ENCODE measurements around the gene CHMP2A. TPM values are rescaled to one million over a fixed set of nuclear protein-coding genes. Genes with fewer than 3 reads are reported as not detected.

Gene CHMP2A
- total and polyA plus RNA-seq, 9 donors: 54.2 to 143 (median 98.3) TPM

DNA sequence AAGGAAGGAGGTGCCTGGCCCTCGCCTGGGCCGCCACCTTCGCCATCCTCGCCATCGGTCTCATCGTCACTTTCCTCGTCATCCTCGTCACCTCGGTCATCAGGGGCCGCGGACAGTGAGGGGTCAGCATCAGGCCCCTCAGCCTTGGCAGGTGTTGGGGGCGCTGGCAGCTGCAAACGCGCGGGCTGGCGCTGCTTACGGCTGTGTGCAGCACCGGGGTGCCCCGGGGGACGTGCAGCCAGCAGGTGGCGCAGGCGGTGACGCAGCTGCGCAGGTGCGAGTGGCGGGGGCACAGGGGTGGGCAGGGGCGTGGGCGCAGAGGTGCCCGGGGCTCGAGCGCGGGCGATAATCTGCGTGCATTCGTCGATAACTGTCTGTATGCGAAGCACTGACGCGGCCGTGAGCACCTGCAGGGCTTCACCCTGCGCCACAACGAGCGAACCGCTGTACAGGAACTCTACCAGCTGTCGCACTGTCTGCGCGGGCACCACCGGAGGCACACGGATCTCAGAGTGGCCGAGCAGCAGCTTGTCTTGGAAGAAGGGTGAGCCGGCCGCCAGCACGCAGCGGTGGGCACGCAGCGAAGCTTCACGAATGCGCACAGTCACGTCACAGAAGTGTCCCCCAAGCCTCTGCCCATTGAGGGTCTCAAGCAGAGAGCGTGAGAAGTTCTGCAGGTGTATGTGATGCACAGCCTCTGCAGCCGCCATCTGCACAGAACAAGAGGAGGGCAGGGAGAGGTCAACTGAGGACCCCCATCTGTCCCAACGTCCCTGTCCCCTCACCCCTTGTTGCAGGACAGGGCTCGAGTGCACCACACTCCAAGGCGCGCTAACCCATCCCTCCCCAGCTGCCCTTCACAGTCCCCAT is 37.7 kb downstream of the CHMP2A start:
- Histone ChIP-seq H3K4me1 (ENCODE audit: insufficient read depth) (peaks cover 10% of the 10 kb centered on the region), H3K4me3 (no peak overlapping the region), H3K27ac (no peak overlapping the region), H3K9me3 (no peaks in the 10 kb centered on the region), H3K36me3 (no peaks in the 10 kb centered on the region), H3K27me3 (no peaks in the 10 kb centered on the region)
- peak in 1 of 5 donors; percentile 41 for DNase-seq
- TF ChIP-seq EP300 (IDR thresholded peaks at IDR 0.05) (no peak), POLR2A (IDR thresholded peaks at IDR 0.05) (no peak)
- TF ChIP-seq, protein P1, sequence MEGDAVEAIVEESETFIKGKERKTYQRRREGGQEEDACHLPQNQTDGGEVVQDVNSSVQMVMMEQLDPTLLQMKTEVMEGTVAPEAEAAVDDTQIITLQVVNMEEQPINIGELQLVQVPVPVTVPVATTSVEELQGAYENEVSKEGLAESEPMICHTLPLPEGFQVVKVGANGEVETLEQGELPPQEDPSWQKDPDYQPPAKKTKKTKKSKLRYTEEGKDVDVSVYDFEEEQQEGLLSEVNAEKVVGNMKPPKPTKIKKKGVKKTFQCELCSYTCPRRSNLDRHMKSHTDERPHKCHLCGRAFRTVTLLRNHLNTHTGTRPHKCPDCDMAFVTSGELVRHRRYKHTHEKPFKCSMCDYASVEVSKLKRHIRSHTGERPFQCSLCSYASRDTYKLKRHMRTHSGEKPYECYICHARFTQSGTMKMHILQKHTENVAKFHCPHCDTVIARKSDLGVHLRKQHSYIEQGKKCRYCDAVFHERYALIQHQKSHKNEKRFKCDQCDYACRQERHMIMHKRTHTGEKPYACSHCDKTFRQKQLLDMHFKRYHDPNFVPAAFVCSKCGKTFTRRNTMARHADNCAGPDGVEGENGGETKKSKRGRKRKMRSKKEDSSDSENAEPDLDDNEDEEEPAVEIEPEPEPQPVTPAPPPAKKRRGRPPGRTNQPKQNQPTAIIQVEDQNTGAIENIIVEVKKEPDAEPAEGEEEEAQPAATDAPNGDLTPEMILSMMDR (IDR thresholded peaks at IDR 0.05): no peak
- intact Hi-C loops (cut with DNase I): no loop called here
- WGBS, 3 donors: 84 to 87% (median 85%) methylated on average over 65 of the region's 65 CpGs

DNA sequence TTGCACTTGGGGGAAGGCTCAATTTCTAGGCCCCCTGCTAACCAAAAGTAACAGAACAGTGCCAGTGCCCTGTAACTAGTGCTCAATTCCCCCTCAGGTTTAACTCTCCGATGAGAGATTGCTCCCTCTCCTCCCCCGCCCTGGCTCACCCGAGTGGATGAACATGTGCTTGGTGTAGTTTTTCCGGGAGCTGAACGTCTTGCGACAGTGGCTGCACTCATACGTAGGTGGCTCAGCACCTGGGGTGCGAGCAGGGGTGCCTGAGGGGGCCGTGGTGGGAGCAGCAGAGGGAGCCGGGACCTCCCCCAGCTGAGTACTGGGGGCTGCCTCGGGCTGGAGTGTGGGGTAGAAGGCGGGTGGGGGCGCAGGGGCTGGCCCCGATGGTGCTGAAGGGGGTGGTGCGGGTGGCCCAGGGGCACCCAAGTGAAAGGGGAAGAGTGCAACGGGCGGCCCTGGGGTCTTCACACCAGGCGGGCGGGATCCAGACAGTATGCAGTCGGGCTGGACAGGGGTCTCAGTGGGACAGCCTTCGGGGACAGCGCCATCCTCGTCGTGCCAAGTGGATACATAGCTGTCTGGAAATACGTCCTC is 38.6 kb downstream of the CHMP2A start:
- H3K27me3 ChIP-seq: no peaks in the 10 kb centered on the region
- intact Hi-C loops (cut with DNase I): no loop called here
- DNase-seq: peak in 1 of 5 donors; percentile 34
- H3K36me3 ChIP-seq: no peaks in the 10 kb centered on the region
- no peak overlapping the region for H3K27ac ChIP-seq
- no peaks in the 10 kb centered on the region for H3K9me3 ChIP-seq
- H3K4me3 ChIP-seq: no peak overlapping the region
- peaks cover 10% of the 10 kb centered on the region for H3K4me1 ChIP-seq (ENCODE audit: insufficient read depth)
- 74 to 86% (median 79%) methylated on average over 24 to 25 of the region's 25 CpGs for WGBS, 3 donors
- TF ChIP-seq EP300 (IDR thresholded peaks at IDR 0.05) (no peak), POLR2A (IDR thresholded peaks at IDR 0.05) (no peak)
- TF ChIP-seq, protein P1 (IDR thresholded peaks at IDR 0.05): no peak

DNA sequence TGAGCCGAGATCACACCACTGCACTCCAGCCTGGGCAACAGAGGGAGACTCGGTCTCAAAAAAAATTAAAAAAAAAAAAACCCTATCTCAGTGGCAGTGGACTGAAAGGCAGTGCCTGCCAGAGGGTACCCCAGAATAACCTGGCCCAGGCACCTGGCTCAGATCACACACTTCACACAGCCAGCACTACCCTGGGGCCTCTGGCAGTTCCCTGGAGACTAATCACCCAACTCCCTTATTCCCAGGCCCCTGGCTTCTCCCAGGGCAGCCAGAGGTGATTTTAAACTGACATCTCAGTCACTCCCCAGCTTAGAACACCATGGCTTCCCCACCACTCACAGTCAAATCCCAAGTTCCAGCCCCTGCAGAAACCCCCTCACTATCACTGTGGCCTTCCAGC is 39.6 kb downstream of the CHMP2A start:
- TF ChIP-seq POLR2A (IDR thresholded peaks at IDR 0.05): no peak
- no peak for TF ChIP-seq EP300 (IDR thresholded peaks at IDR 0.05)
- TF ChIP-seq, protein P1 (IDR thresholded peaks at IDR 0.05): no peak
- H3K27me3 ChIP-seq: no peaks in the 10 kb centered on the region
- no peaks in the 10 kb centered on the region for H3K36me3 ChIP-seq
- peaks cover 8% of the 10 kb centered on the region for H3K4me1 ChIP-seq (ENCODE audit: insufficient read depth)
- WGBS, 3 donors: 80 to 90% (median 81%) methylated on average over 2 of the region's 2 CpGs
- H3K27ac ChIP-seq: no peak overlapping the region
- H3K9me3 ChIP-seq: no peaks in the 10 kb centered on the region
- no peak overlapping the region for H3K4me3 ChIP-seq
- DNase-seq: no peak
- intact Hi-C loops (cut with DNase I): no loop called here

- 42 to 58% (median 44%) methylated on average over 3 of the region's 3 CpGs for WGBS, 3 donors
- H3K27me3 ChIP-seq: no peaks in the 10 kb centered on the region
- H3K36me3 ChIP-seq: no peaks in the 10 kb centered on the region
- peaks cover 8% of the 10 kb centered on the region for H3K4me1 ChIP-seq (ENCODE audit: insufficient read depth)
- intact Hi-C loops (cut with DNase I): no loop called here
- H3K9me3 ChIP-seq: no peaks in the 10 kb centered on the region
- H3K4me3 ChIP-seq: no peak overlapping the region
- H3K27ac ChIP-seq: no peak overlapping the region
- no peak for DNase-seq
- no peak for TF ChIP-seq POLR2A (IDR thresholded peaks at IDR 0.05)
Observed at GRCh38 chr19:58514564-58515022, 40.3 kb downstream of the CHMP2A start.
